ENCODE results near the gene AP4E1. TPM values are rescaled to one million over a fixed set of nuclear protein-coding genes. Genes with fewer than 3 reads are reported as not detected.

Gene AP4E1
- total RNA-seq, 2 donors from 2014 or later = 5.4 to 11.9 TPM

GRCh38 chr15:50971542-50971941, 63.1 kb downstream of the AP4E1 start:
- Histone ChIP-seq H3K4me3 (no peak overlapping the region), H3K36me3 (peaks cover 21% of the 10 kb centered on the region), H3K27me3 (replicated peaks; ENCODE audit: insufficient read depth) (no peaks in the 10 kb centered on the region), H3K9me3 (peaks cover 20% of the 10 kb centered on the region), H3K27ac (no peak overlapping the region), H3K4me1 (ENCODE audit: control insufficient read depth in 1 of 2, low read depth in 2 of 2) (peaks cover 3 to 4% of the 10 kb centered on the region in 2 donors)
- ATAC-seq (ENCODE audit: insufficient number of reproducible peaks, low FRiP score, low read depth) (no peak), DNase-seq (ENCODE audit: low spot score) (no peak)
- no peak for TF ChIP-seq CTCF (IDR thresholded peaks at IDR 0.05)

- DNase-seq (ENCODE audit: low spot score) = no peak
- H3K9me3 ChIP-seq = peaks cover 20% of the 10 kb centered on the region
- no peak overlapping the region for H3K4me3 ChIP-seq
- ATAC-seq (ENCODE audit: insufficient number of reproducible peaks, low FRiP score, low read depth) = no peak
- H3K4me1 ChIP-seq (ENCODE audit: control insufficient read depth in 1 of 2, low read depth in 2 of 2) = peaks cover 17 to 21% of the 10 kb centered on the region in 2 donors
- H3K36me3 ChIP-seq = peaks cover 19% of the 10 kb centered on the region
- H3K27me3 ChIP-seq (replicated peaks; ENCODE audit: insufficient read depth) = no peaks in the 10 kb centered on the region
- TF ChIP-seq CTCF (IDR thresholded peaks at IDR 0.05) = no peak
- H3K27ac ChIP-seq = no peak overlapping the region
Observed at GRCh38 chr15:50973605-50974004, 65.1 kb downstream of the AP4E1 start.

GRCh38 chr15:50977162-50977561, 68.7 kb downstream of the AP4E1 start:
- no peak for ATAC-seq (ENCODE audit: insufficient number of reproducible peaks, low FRiP score, low read depth)

GRCh38 chr15:50978580-50978979, 70.1 kb downstream of the AP4E1 start:
- TF ChIP-seq CTCF (IDR thresholded peaks at IDR 0.05) = no peak
- no peak for DNase-seq (ENCODE audit: low spot score)
- Histone ChIP-seq H3K27me3 (replicated peaks; ENCODE audit: insufficient read depth) (no peaks in the 10 kb centered on the region), H3K9me3 (no peaks in the 10 kb centered on the region), H3K4me3 (no peak overlapping the region), H3K27ac (no peak overlapping the region), H3K4me1 (ENCODE audit: control insufficient read depth in 1 of 2, low read depth in 2 of 2) (peaks cover 17 to 28% of the 10 kb centered on the region in 2 donors), H3K36me3 (no peaks in the 10 kb centered on the region)
- ATAC-seq (ENCODE audit: insufficient number of reproducible peaks, low FRiP score, low read depth) = no peak

More at GRCh38 chr15:50977162-50977561, 68.7 kb downstream of the AP4E1 start:
- no peak for TF ChIP-seq CTCF (IDR thresholded peaks at IDR 0.05)
- H3K9me3 ChIP-seq = no peaks in the 10 kb centered on the region
- H3K4me1 ChIP-seq (ENCODE audit: control insufficient read depth in 1 of 2, low read depth in 2 of 2) = peaks cover 17 to 28% of the 10 kb centered on the region in 2 donors
- no peaks in the 10 kb centered on the region for H3K36me3 ChIP-seq
- H3K27ac ChIP-seq = peak overlapping the region; percentile 37 to 38
- H3K27me3 ChIP-seq (replicated peaks; ENCODE audit: insufficient read depth) = no peaks in the 10 kb centered on the region
- H3K4me3 ChIP-seq = no peak overlapping the region
- DNase-seq (ENCODE audit: low spot score) = no peak

- Histone ChIP-seq H3K27me3 (replicated peaks; ENCODE audit: insufficient read depth) (no peaks in the 10 kb centered on the region), H3K4me3 (no peak overlapping the region), H3K4me1 (ENCODE audit: control insufficient read depth in 1 of 2, low read depth in 2 of 2) (peaks cover 17 to 28% of the 10 kb centered on the region in 2 donors), H3K36me3 (no peaks in the 10 kb centered on the region), H3K27ac (no peak overlapping the region), H3K9me3 (no peaks in the 10 kb centered on the region)
- no peak for TF ChIP-seq CTCF (IDR thresholded peaks at IDR 0.05)
- ATAC-seq (ENCODE audit: insufficient number of reproducible peaks, low FRiP score, low read depth) (no peak), DNase-seq (ENCODE audit: low spot score) (no peak)
Observed at GRCh38 chr15:50979041-50979440, 70.6 kb downstream of the AP4E1 start.

Data from thoracic aorta (tissue), 2 donors.